CD14-positive monocyte (primary cell): ENCODE measurements around the gene PSMB11. TPM values are rescaled to one million over a fixed set of nuclear protein-coding genes. Genes with fewer than 3 reads are reported as not detected.

ENCODE experiments used
- DNase-seq, 3 donors: peaks; one replicate each; pipeline ENCODE4 v3.0.0-alpha.2; 2011 to 2022
- H2AFZ ChIP-seq: 2 replicates; pipeline ENCODE4 v1.6.0; 2012; ENCODE audit warnings: mild to moderate bottlenecking, low read depth, low read length, inconsistent platforms; ENCODE audit not compliant: insufficient read depth, poor library complexity, severe bottlenecking
- H3K27ac ChIP-seq, 2 donors: 1 replicate in 1 of 2; 2 replicates in 1 of 2; pipeline ENCODE4 v1.5.1; 2012 to 2013; ENCODE audit warnings: low read length in 2 of 2, control low read depth in 1 of 2, inconsistent platforms in 1 of 2, low read depth in 1 of 2, mild to moderate bottlenecking in 1 of 2
- H3K27me3 ChIP-seq, 2 donors: one replicate each; pipeline versions ENCODE4 v1.6.0 to v1.6.1; 2011 to 2013; ENCODE audit warnings: low read length in 2 of 2; ENCODE audit not compliant: control insufficient read depth in 2 of 2, insufficient read depth in 2 of 2
- H3K36me3 ChIP-seq, 2 donors: replicated peaks in 1 of 2; 1 replicate in 1 of 2; 2 replicates in 1 of 2; pipeline versions ENCODE4 v1.5.1 to v1.6.1; 2012 to 2013; ENCODE audit warnings: low read length in 2 of 2, control low read depth in 1 of 2, inconsistent platforms in 1 of 2, mild to moderate bottlenecking in 1 of 2; ENCODE audit not compliant: insufficient read depth in 2 of 2, control insufficient read depth in 1 of 2
- H3K4me1 ChIP-seq, 2 donors: 1 replicate in 1 of 2; 2 replicates in 1 of 2; pipeline versions ENCODE4 v1.5.1 to v1.6.1; 2012 to 2013; ENCODE audit warnings: low read length in 2 of 2, control low read depth in 1 of 2, inconsistent platforms in 1 of 2, mild to moderate bottlenecking in 1 of 2, moderate library complexity in 1 of 2; ENCODE audit not compliant: insufficient read depth in 2 of 2, control insufficient read depth in 1 of 2
- H3K4me2 ChIP-seq: replicated peaks from 2 replicates; pipeline ENCODE3; 2012; ENCODE audit warnings: low read length, moderate library complexity, mild to moderate bottlenecking; ENCODE audit not compliant: poor library complexity, severe bottlenecking; ENCODE audit errors: extremely low read depth
- H3K4me3 ChIP-seq, 3 experiments: fragments of 200-600 bp in 1 of 3; sonication (generic) in 1 of 3; replicated peaks in 1 of 3; 1 replicate in 2 of 3; 2 replicates in 1 of 3; pipeline ENCODE4 v1.5.1; 2011 to 2013; ENCODE audit warnings: low read length in 3 of 3, mild to moderate bottlenecking in 3 of 3, control low read depth in 2 of 3, low read depth in 2 of 3, inconsistent platforms in 1 of 3, moderate library complexity in 1 of 3
- H3K79me2 ChIP-seq: 2 replicates; pipeline ENCODE4 v1.6.0; 2012; ENCODE audit warnings: mild to moderate bottlenecking, control low read depth, inconsistent platforms, low read length, moderate library complexity; ENCODE audit not compliant: insufficient read depth
- H3K9ac ChIP-seq: 2 replicates; pipeline ENCODE4 v1.6.0; 2017; ENCODE audit warnings: low read length, mild to moderate bottlenecking; ENCODE audit not compliant: insufficient read depth, poor library complexity, severe bottlenecking
- H3K9me3 ChIP-seq, 2 donors: replicated peaks in 1 of 2; 1 replicate in 1 of 2; 2 replicates in 1 of 2; pipeline versions ENCODE4 v1.5.1 to v1.6.1; 2012 to 2013; ENCODE audit warnings: low read length in 2 of 2, control low read depth in 1 of 2; ENCODE audit not compliant: control insufficient read depth in 1 of 2, insufficient read depth in 1 of 2
- H4K20me1 ChIP-seq: 2 replicates; pipeline ENCODE4 v1.6.0; 2012; ENCODE audit warnings: mild to moderate bottlenecking, low read length, control low read depth, moderate library complexity; ENCODE audit not compliant: insufficient read depth
- H3K27ac Mint-ChIP-seq, 7 donors: one replicate each; pipeline ENCODE4 v1.8.0; 2020; ENCODE audit warnings: mild to moderate bottlenecking in 7 of 7, mixed read lengths in 7 of 7, moderate library complexity in 6 of 7, inconsistent platforms in 2 of 7
- H3K27me3 Mint-ChIP-seq, 3 donors: one replicate each; pipeline ENCODE4 v1.8.0; 2021 to 2022; ENCODE audit warnings: low read depth in 3 of 3, mild to moderate bottlenecking in 3 of 3, mixed read lengths in 3 of 3, moderate library complexity in 3 of 3, inconsistent platforms in 1 of 3
- H3K36me3 Mint-ChIP-seq, 2 donors: one replicate each; pipeline ENCODE4 v1.8.0; 2020; ENCODE audit warnings: mixed read lengths in 2 of 2, inconsistent platforms in 1 of 2, mild to moderate bottlenecking in 1 of 2
- H3K4me1 Mint-ChIP-seq: one replicate; pipeline ENCODE4 v1.8.0; 2020; ENCODE audit warnings: mild to moderate bottlenecking, mixed read lengths
- H3K4me3 Mint-ChIP-seq, 2 donors: one replicate each; pipeline ENCODE4 v1.8.0; 2020; ENCODE audit warnings: mild to moderate bottlenecking in 2 of 2, mixed read lengths in 2 of 2, moderate library complexity in 1 of 2
- H3K9me3 Mint-ChIP-seq, 7 donors: one replicate each; pipeline ENCODE4 v1.8.0; 2020 to 2022; ENCODE audit warnings: mixed read lengths in 7 of 7, mild to moderate bottlenecking in 6 of 7, moderate library complexity in 6 of 7, inconsistent platforms in 2 of 7
- CTCF ChIP-seq: fragments of 200-600 bp; IDR thresholded peaks from one replicate; pipeline ENCODE4 v1.8.0; 2022; ENCODE audit warnings: antibody characterized with exemption, mild to moderate bottlenecking
- WGBS: methylation state at CpG from one replicate; pipeline ENCODE4 v1.1.5; 2013; ENCODE audit warnings: missing lambda C conversion rate; ENCODE audit not compliant: insufficient coverage; 5-methylcytosine and 5-hydroxymethylcytosine counted together
- intact Hi-C, 2 donors: fragments of 100-400 bp; cut with micrococcal nuclease; formaldehyde crosslinking; loops; one replicate each; pipeline versions ENCODE4 v1.15.0 to v1.15.1; 2023
- polyA plus RNA-seq, 3 donors: library from polyadenylated mRNA; depleted of rRNA in 1 of 3; unstranded in 2 of 3; stranded (reverse) in 1 of 3; fragments of 300-500 nt in 2 of 3; fragments of >200 nt in 1 of 3; fragmentation: Illumina TruSeq in 2 of 3; gene quantifications; 1 replicate in 2 of 3; 2 replicates in 1 of 3; pipeline ENCODE4 v1.2.3, GENCODE V29; 2012 to 2021

The PSMB11 gene
- polyA plus RNA-seq, 3 donors, result not detected

GRCh38 chr14:22996768-22997654 lies 45.0 kb upstream of the PSMB11 start:
- Histone ChIP-seq H4K20me1 (no peaks in the 10 kb centered on the region), H3K9me3 (no peaks in the 10 kb centered on the region), H3K4me2 (no peak overlapping the region), H3K4me1 (no peaks in the 10 kb centered on the region), H3K79me2 (no peaks in the 10 kb centered on the region), H3K27me3 (no peaks in the 10 kb centered on the region), H3K36me3 (peaks cover 5 to 24% of the 10 kb centered on the region in 2 donors), H3K4me3 (no peak overlapping the region), H3K9ac (no peak overlapping the region), H3K27ac (no peak overlapping the region), H2AFZ (no peak overlapping the region)
- WGBS, result 89% methylated on average over 3 of the region's 11 CpGs
- H3K36me3 Mint-ChIP-seq, result peaks cover 22 to 28% of the 10 kb centered on the region in 2 donors
- H3K9me3 Mint-ChIP-seq, result no peaks in the 10 kb centered on the region
- H3K27me3 Mint-ChIP-seq, result peaks cover 0 to under 1% (median 0%) of the 10 kb centered on the region in 3 donors
- H3K4me3 Mint-ChIP-seq, result no peak overlapping the region
- peaks cover 5% of the 10 kb centered on the region for H3K4me1 Mint-ChIP-seq
- DNase-seq, result no peak
- intact Hi-C loops, result no loop called here
- TF ChIP-seq CTCF, result no peak
- no peak overlapping the region for H3K27ac Mint-ChIP-seq

DNA sequence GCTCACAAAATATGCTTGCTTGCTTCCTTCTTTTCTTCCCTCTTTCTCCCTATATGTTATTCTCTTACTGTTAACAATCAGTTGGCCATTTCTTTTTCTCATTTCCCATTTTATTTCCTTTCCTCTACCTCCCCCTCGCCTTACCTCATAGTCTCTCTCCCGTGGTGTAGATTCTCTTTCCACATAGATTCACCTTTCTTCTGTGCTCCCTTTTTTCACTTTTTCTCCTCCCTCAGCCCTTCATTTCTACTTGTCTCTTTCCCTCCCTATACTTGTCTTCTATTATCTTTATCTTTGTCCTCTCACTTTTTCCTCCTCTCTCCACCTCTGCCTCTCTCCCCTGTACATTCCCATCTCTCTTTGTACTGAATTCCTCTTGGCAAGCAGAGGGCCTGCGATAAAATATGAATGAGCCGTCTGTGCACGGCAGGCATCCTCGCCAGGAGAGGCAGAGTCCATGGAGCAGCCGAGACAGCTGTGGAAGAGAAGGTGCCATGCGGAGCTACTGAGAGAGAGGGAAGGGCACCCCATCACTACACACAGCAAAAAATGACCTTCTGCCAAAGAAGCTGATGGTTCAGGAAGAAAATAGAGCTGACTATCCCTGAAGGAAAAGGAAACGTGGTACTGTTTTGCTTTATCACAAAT lies 44.2 kb upstream of the PSMB11 start:
- H3K27me3 ChIP-seq, result no peaks in the 10 kb centered on the region
- no peak overlapping the region for H3K4me3 Mint-ChIP-seq
- peaks cover 5% of the 10 kb centered on the region for H3K4me1 Mint-ChIP-seq
- no peak overlapping the region for H3K4me3 ChIP-seq
- peaks cover 20 to 27% of the 10 kb centered on the region in 2 donors for H3K36me3 Mint-ChIP-seq
- H3K9me3 Mint-ChIP-seq, result no peaks in the 10 kb centered on the region
- H3K9ac ChIP-seq, result no peak overlapping the region
- no peaks in the 10 kb centered on the region for H4K20me1 ChIP-seq
- H2AFZ ChIP-seq, result no peak overlapping the region
- no peaks in the 10 kb centered on the region for H3K79me2 ChIP-seq
- intact Hi-C loops, result no loop called here
- no peak overlapping the region for H3K27ac ChIP-seq
- no peak for TF ChIP-seq CTCF
- H3K36me3 ChIP-seq, result peaks cover 5 to 24% of the 10 kb centered on the region in 2 donors
- no peaks in the 10 kb centered on the region for H3K27me3 Mint-ChIP-seq
- no peak overlapping the region for H3K4me2 ChIP-seq
- WGBS, result 15% methylated on average over 2 of the region's 9 CpGs
- no peak for DNase-seq
- H3K4me1 ChIP-seq, result no peaks in the 10 kb centered on the region
- no peak overlapping the region for H3K27ac Mint-ChIP-seq
- H3K9me3 ChIP-seq, result no peaks in the 10 kb centered on the region
